Activated CD8-positive, alpha-beta memory T cell treated with anti-CD3 and anti-CD28 coated beads, Interleukin-2, amount 10 ng/mL, durations not matched to agents 7 days and 5 days (primary cell): ENCODE data around the gene NUP43. TPM values are rescaled to one million over a fixed set of nuclear protein-coding genes. Genes with fewer than 3 reads are reported as not detected.

Experiments
- ATAC-seq: fragments of 150-1000 bp; cut with Tn5 transposase; one replicate; pipeline ENCODE4 v1.10.0; 2021; ENCODE audit warnings: moderate library complexity
- CTCF ChIA-PET: fragments of 350-600 bp; sonication (Branson Sonifier 250); formaldehyde crosslinking; loops from one replicate; lab custom pipeline; 2021; ENCODE audit warnings: antibody characterized with exemption; lab: Charles Lee
- DNase-seq: peaks from one replicate; pipeline ENCODE4 v3.0.0-alpha.2; 2020
- H3K27ac Mint-ChIP-seq: one replicate; pipeline ENCODE4 v1.8.0; 2021; ENCODE audit warnings: mild to moderate bottlenecking, mixed read lengths
- H3K27me3 Mint-ChIP-seq: one replicate; pipeline ENCODE4 v1.8.0; 2021; ENCODE audit warnings: mixed read lengths
- H3K36me3 Mint-ChIP-seq: one replicate; pipeline ENCODE4 v1.8.0; 2021; ENCODE audit warnings: mild to moderate bottlenecking, mixed read lengths
- H3K4me1 Mint-ChIP-seq: one replicate; pipeline ENCODE4 v1.8.0; 2021; ENCODE audit warnings: mixed read lengths
- H3K4me3 Mint-ChIP-seq: one replicate; pipeline ENCODE4 v1.8.0; 2021; ENCODE audit warnings: mild to moderate bottlenecking, moderate library complexity, mixed read lengths
- H3K9me3 Mint-ChIP-seq: one replicate; pipeline ENCODE4 v1.8.0; 2022; ENCODE audit warnings: low read depth, mixed read lengths
- total RNA-seq, 2 experiments: library from RNA; stranded (reverse); gene quantifications; one replicate each; pipeline ENCODE4 v1.2.3, GENCODE V29; 2021

The NUP43 gene
- 10 to 100 TPM; 67.7 to 75.3 TPM for total RNA-seq

DNA sequence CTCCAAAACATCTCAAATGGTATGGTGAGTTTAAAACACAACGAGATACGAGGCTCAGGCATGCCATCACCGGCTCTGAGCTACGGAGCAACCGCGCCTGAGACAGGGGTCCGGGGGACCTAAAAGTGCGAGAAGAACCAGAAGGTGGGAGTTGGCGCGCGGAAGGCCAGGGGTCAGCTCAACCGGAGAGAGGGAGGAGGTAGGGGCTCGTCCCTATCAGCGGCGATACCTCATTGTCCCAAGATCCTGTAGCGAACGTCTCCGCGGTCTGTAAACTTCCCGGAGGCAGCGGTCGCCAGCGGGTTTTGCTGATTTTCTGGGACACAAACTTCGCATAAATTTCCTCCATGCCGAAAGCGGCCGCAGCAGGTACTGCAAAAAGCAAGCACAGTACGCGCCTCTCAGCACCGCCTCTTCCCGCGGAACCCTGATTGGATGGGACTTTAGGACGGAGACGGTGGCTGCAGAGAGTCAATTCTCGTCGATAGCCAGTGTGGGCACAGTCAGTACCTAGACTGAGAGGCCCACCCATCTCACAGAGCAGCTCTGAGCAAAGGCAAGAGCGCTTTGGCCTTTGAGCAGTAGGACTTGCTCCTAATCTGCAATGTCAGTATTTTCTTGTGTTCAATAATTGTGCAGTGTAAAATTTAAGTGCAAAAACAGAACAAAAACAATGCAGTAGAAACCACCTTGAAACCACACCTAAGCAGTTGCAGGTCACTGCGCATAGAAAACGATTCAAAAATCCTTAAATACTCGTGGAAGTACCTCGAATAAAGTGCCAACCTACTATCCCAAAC, at the start of gene NUP43:
Gene NUP43 (minus strand): TSS at position 383 of the 800 bp plus-strand sequence. CDS start 34 bp downstream, at position 349.
- peak within 1 kb of the TSS; percentile 97 for H3K27ac Mint-ChIP-seq
- H3K4me1 Mint-ChIP-seq = peaks cover 39% of the 10 kb centered on the region
- H3K27me3 Mint-ChIP-seq = no peaks in the 10 kb centered on the region
- H3K36me3 Mint-ChIP-seq = peaks cover 18% of the 10 kb centered on the region
- DNase-seq (peak; percentile 97), ATAC-seq (peak; percentile 71)
- H3K4me3 Mint-ChIP-seq = peak within 1 kb of the TSS; percentile 100
- no peaks in the 10 kb centered on the region for H3K9me3 Mint-ChIP-seq
- CTCF ChIA-PET = interaction anchor here (0.9 to 4.1 kb wide), 7 partner anchors 12 to 713 kb away, joined by 3 to 14 read pairs (median 3); partner anchors contain the start of genes LATS1, PPIL4 and ULBP3

DNA sequence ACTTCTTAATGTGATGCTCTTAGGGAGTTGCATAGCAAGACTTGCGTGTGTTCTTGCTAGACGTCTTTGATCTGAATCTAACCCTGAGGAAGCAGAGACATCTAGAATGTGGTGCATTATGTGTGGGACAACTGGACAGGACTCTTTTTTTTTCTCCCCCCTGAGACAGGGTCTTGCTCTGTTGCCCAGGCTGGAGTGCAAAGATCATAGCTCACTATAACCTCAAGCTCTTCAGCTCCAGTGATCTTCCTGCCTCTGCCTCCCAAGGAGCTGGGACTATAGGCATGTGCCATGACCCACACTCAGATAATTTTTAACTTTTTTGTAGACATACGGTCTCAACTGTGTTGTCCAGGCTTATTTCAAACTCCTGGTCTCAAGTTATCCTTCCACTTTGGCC, 37.2 kb upstream of the NUP43 start:
- DNase-seq (no peak), ATAC-seq (no peak)
- no peak overlapping the region for H3K27ac Mint-ChIP-seq
- no peaks in the 10 kb centered on the region for H3K9me3 Mint-ChIP-seq
- H3K27me3 Mint-ChIP-seq = no peaks in the 10 kb centered on the region
- peaks cover 35% of the 10 kb centered on the region for H3K36me3 Mint-ChIP-seq
- CTCF ChIA-PET = no interaction called here
- H3K4me1 Mint-ChIP-seq = no peaks in the 10 kb centered on the region
- H3K4me3 Mint-ChIP-seq = no peak overlapping the region

- Mint-ChIP-seq H3K27me3 (no peaks in the 10 kb centered on the region), H3K4me3 (no peak overlapping the region), H3K36me3 (peaks cover 31% of the 10 kb centered on the region), H3K4me1 (no peaks in the 10 kb centered on the region), H3K27ac (no peak overlapping the region), H3K9me3 (no peaks in the 10 kb centered on the region)
- CTCF ChIA-PET = no interaction called here
- ATAC-seq = no peak
- no peak for DNase-seq
Observed at GRCh38 chr6:149782337-149782736, 36.0 kb upstream of the NUP43 start.

GRCh38 chr6:149781715-149782114, 35.4 kb upstream of the NUP43 start:
- DNase-seq (no peak), ATAC-seq (no peak)
- Mint-ChIP-seq H3K4me3 (no peak overlapping the region), H3K36me3 (peaks cover 32% of the 10 kb centered on the region), H3K27me3 (no peaks in the 10 kb centered on the region), H3K27ac (no peak overlapping the region), H3K9me3 (no peaks in the 10 kb centered on the region), H3K4me1 (no peaks in the 10 kb centered on the region)
- CTCF ChIA-PET = no interaction called here

DNA sequence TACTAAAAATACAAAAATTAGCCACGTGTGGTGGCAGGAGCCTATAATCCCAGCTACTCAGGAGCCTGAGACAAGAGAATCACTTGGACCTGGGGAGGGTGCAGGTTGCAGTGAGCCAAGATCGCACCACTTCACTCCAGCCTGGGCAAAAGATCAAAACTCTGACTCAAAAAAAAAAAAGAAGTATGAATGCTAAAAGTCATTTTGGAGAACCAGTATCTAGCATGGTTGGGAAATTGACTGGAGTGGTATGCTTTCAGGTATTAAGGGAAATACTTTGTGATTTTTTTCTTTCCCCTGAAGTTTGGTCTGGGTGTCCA, 33.3 kb upstream of the NUP43 start:
- CTCF ChIA-PET = no interaction called here

GRCh38 chr6:149777624-149778023, 31.3 kb upstream of the NUP43 start:
- DNase-seq (no peak), ATAC-seq (no peak)
- H3K4me1 Mint-ChIP-seq = no peaks in the 10 kb centered on the region
- no peaks in the 10 kb centered on the region for H3K9me3 Mint-ChIP-seq
- no peaks in the 10 kb centered on the region for H3K27me3 Mint-ChIP-seq
- H3K36me3 Mint-ChIP-seq = peaks cover 33% of the 10 kb centered on the region
- H3K27ac Mint-ChIP-seq = no peak overlapping the region
- no peak overlapping the region for H3K4me3 Mint-ChIP-seq
- CTCF ChIA-PET = no interaction called here

More for the DNA sequence above, 33.3 kb upstream of the NUP43 start:
- Mint-ChIP-seq H3K4me3 (no peak overlapping the region), H3K27me3 (no peaks in the 10 kb centered on the region), H3K4me1 (no peaks in the 10 kb centered on the region), H3K36me3 (peaks cover 38% of the 10 kb centered on the region), H3K9me3 (no peaks in the 10 kb centered on the region), H3K27ac (no peak overlapping the region)
- DNase-seq = no peak
- no peak for ATAC-seq

GRCh38 chr6:149771925-149772324, 25.6 kb upstream of the NUP43 start:
- Mint-ChIP-seq H3K27ac (no peak overlapping the region), H3K9me3 (no peaks in the 10 kb centered on the region), H3K36me3 (peaks cover 39% of the 10 kb centered on the region), H3K4me3 (no peak overlapping the region), H3K4me1 (peaks cover 7% of the 10 kb centered on the region), H3K27me3 (no peaks in the 10 kb centered on the region)
- DNase-seq = no peak
- CTCF ChIA-PET = interaction anchor here (1.0 kb wide), 1 partner anchor 26 kb away, joined by 3 read pairs; no protein-coding TSS in a partner anchor
- ATAC-seq = no peak

DNA sequence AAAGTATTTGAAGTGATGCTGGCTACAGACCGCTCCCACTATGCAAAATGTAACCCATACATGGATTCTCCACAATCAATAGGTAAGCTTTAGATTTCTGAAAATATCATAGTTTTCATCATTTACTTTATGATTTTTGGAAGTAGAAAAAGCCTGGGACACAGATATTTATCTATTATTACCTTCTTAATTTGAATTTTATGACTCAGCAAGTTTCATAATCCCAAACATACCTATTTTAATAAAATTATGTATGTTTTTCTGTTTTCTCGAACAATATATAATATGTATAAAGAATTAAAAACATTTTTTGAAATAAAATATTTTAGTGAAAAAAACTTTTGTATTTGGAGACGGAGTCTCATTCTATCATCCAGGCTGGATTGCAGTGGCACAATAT, 24.9 kb upstream of the NUP43 start:
- ATAC-seq = no peak
- CTCF ChIA-PET = interaction anchor here (0.7 to 2.0 kb wide), 3 partner anchors 25 to 1044 kb away, joined by 3 to 4 read pairs (median 3); partner anchors contain the start of gene NUP43
- H3K27me3 Mint-ChIP-seq = no peaks in the 10 kb centered on the region
- peaks cover 7% of the 10 kb centered on the region for H3K4me1 Mint-ChIP-seq
- H3K36me3 Mint-ChIP-seq = peaks cover 44% of the 10 kb centered on the region
- peaks cover 3% of the 10 kb centered on the region for H3K9me3 Mint-ChIP-seq
- H3K4me3 Mint-ChIP-seq = no peak overlapping the region
- DNase-seq = no peak
- H3K27ac Mint-ChIP-seq = no peak overlapping the region

GRCh38 chr6:149769676-149770075, 23.3 kb upstream of the NUP43 start:
- Mint-ChIP-seq H3K27me3 (no peaks in the 10 kb centered on the region), H3K4me1 (peaks cover 7% of the 10 kb centered on the region), H3K4me3 (no peak overlapping the region), H3K9me3 (peaks cover 7% of the 10 kb centered on the region), H3K27ac (no peak overlapping the region), H3K36me3 (peaks cover 47% of the 10 kb centered on the region)
- no peak for ATAC-seq
- CTCF ChIA-PET = interaction anchor here (0.7 to 2.0 kb wide), 2 partner anchors 16 to 24 kb away, joined by 4 to 5 read pairs; partner anchors contain the start of gene NUP43
- DNase-seq = no peak

DNA sequence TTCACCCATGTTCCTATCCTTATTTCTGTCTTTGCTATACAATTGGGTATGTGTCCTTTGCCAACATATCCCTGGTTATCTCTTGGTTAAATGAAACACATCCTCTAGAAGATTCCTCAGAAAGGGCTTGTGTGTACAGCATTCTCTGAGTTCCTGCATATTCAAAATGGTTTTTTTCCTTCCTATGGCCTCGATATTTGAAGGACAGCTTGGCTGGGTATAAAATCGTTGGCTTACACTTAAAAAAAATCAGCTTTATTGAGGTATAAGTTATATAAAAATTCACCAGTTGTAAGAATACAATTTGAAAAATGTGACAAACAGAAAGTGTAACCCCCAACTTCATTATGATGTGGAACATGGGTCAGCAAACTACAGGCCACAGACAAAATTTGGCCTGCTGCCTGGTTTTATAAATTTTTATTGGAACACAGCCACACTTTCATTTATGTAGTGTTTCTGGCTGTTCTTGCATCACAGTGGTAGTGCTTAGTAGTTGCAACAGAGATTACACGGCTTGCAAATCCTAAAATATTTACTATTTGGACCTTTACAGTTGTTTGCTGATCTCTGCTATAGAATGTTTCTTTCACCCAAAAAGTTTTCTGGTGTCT, 19.9 kb upstream of the NUP43 start:
- H3K4me3 Mint-ChIP-seq = no peak overlapping the region
- peaks cover 44% of the 10 kb centered on the region for H3K36me3 Mint-ChIP-seq
- no peak for ATAC-seq
- H3K27ac Mint-ChIP-seq = no peak overlapping the region
- H3K27me3 Mint-ChIP-seq = no peaks in the 10 kb centered on the region
- H3K4me1 Mint-ChIP-seq = peaks cover 8% of the 10 kb centered on the region
- H3K9me3 Mint-ChIP-seq = peaks cover 7% of the 10 kb centered on the region
- no peak for DNase-seq
- CTCF ChIA-PET = no interaction called here

GRCh38 chr6:149763866-149764265, 17.5 kb upstream of the NUP43 start:
- no peak overlapping the region for H3K27ac Mint-ChIP-seq
- DNase-seq (no peak), ATAC-seq (no peak)
- no peak overlapping the region for H3K4me3 Mint-ChIP-seq
- peaks cover 6% of the 10 kb centered on the region for H3K4me1 Mint-ChIP-seq
- H3K27me3 Mint-ChIP-seq = no peaks in the 10 kb centered on the region
- peaks cover 7% of the 10 kb centered on the region for H3K9me3 Mint-ChIP-seq
- CTCF ChIA-PET = interaction anchor here (1.1 kb wide), 1 partner anchor 18 kb away, joined by 4 read pairs; the partner anchor contains the start of gene NUP43
- H3K36me3 Mint-ChIP-seq = peaks cover 38% of the 10 kb centered on the region

DNA sequence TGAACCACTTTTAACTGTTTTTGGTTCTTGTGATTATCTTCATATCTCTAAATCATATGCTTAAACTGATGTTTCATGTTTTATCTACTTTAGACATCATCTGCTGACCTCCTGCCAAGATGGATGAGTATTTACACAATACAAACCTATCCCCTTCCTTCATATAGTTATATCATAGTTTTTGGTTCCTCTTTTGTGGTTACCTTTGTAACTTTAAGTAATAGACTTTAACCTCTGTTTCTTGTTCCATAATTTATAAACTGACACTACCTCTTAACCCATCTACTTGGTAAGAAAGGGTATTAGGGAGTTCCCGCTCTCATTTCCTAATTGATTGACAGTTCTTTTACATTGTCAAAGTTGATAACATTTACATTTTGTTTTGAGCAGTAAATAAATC, 15.1 kb upstream of the NUP43 start:
- Mint-ChIP-seq H3K9me3 (peaks cover 5% of the 10 kb centered on the region), H3K36me3 (peaks cover 23% of the 10 kb centered on the region), H3K4me1 (peaks cover 6% of the 10 kb centered on the region), H3K4me3 (no peak overlapping the region), H3K27ac (no peak overlapping the region), H3K27me3 (no peaks in the 10 kb centered on the region)
- CTCF ChIA-PET = no interaction called here
- DNase-seq = no peak
- no peak for ATAC-seq

DNA sequence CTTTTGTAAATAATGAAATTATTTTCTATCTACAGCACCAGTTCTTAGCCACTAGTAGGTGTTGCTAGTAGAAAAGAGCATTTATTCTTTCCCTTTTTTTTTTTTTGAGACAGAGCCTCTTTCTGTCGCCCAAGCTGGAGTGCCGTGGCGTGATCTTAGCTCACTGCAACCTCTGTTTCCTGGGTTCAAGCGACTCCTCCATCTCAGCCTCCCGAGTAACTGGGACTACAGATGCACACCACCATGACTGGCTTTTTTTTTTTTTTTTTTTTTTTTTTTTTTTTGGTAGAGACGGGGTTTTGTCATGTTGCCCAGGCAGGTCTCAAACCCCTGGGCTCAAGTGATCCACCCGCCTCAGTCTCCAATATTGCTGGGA, 9.9 kb upstream of the NUP43 start:
- Mint-ChIP-seq H3K9me3 (no peaks in the 10 kb centered on the region), H3K36me3 (peaks cover 15% of the 10 kb centered on the region), H3K4me1 (peaks cover 25% of the 10 kb centered on the region), H3K27ac (no peak overlapping the region), H3K27me3 (no peaks in the 10 kb centered on the region), H3K4me3 (no peak overlapping the region)
- no peak for DNase-seq
- CTCF ChIA-PET = interaction anchor here (0.6 to 0.7 kb wide), 2 partner anchors 121 to 267 kb away, joined by 4 read pairs; no protein-coding TSS in a partner anchor
- no peak for ATAC-seq
